ENCODE results near the gene MLXIP.

- TF ChIP-seq, protein P1, sequence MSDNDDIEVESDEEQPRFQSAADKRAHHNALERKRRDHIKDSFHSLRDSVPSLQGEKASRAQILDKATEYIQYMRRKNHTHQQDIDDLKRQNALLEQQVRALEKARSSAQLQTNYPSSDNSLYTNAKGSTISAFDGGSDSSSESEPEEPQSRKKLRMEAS (IDR thresholded peaks at IDR 0.05; ENCODE audit: insufficient read depth, insufficient read length) = no peak
- no peak for TF ChIP-seq POLR2A (IDR thresholded peaks at IDR 0.05; ENCODE audit: low read depth, low read length)
- TF ChIP-seq JUN (IDR thresholded peaks at IDR 0.05; ENCODE audit: borderline replicate concordance, insufficient read depth, insufficient read length, low read depth) = no peak
- TF ChIP-seq, protein P2, sequence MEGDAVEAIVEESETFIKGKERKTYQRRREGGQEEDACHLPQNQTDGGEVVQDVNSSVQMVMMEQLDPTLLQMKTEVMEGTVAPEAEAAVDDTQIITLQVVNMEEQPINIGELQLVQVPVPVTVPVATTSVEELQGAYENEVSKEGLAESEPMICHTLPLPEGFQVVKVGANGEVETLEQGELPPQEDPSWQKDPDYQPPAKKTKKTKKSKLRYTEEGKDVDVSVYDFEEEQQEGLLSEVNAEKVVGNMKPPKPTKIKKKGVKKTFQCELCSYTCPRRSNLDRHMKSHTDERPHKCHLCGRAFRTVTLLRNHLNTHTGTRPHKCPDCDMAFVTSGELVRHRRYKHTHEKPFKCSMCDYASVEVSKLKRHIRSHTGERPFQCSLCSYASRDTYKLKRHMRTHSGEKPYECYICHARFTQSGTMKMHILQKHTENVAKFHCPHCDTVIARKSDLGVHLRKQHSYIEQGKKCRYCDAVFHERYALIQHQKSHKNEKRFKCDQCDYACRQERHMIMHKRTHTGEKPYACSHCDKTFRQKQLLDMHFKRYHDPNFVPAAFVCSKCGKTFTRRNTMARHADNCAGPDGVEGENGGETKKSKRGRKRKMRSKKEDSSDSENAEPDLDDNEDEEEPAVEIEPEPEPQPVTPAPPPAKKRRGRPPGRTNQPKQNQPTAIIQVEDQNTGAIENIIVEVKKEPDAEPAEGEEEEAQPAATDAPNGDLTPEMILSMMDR (IDR thresholded peaks at IDR 0.05; ENCODE audit: extremely low read depth in 1 of 2, insufficient read depth in 1 of 2, low read depth in 1 of 2, low read length in 2 of 2) = no peak
- TF ChIP-seq EZH2 (IDR thresholded peaks at IDR 0.05; ENCODE audit: borderline replicate concordance, low read depth, low read length, severe bottlenecking) = no peak
- no peak for TF ChIP-seq POLR2AphosphoS5 (IDR thresholded peaks at IDR 0.05; ENCODE audit: insufficient read depth, low read depth, low read length)
- TF ChIP-seq MYC (IDR thresholded peaks at IDR 0.05; ENCODE audit: low read depth, low read length) = no peak
- TF ChIP-seq FOS (IDR thresholded peaks at IDR 0.05; ENCODE audit: borderline replicate concordance, insufficient read depth, low read length) = no peak
- no peak for TF ChIP-seq GATA2 (IDR thresholded peaks at IDR 0.05; ENCODE audit: insufficient read depth, insufficient read length, low read depth, low read length)
These were observed 35.1 kb upstream of the MLXIP start for GRCh38 chr12:122043476-122043875.

All from endothelial cell of umbilical vein (primary cell).